Activated naive CD4-positive, alpha-beta T cell treated with anti-CD3 and anti-CD28 coated beads, Interleukin-2, amount 50 U/mL, for 24 hours (primary cell): ENCODE data around the gene C1orf53.

Experiments used
- H3K27ac Mint-ChIP-seq: one replicate; pipeline ENCODE4 v1.8.0; 2021; ENCODE audit warnings: mild to moderate bottlenecking, mixed read lengths
- H3K27me3 Mint-ChIP-seq: one replicate; pipeline ENCODE4 v1.8.0; 2021; ENCODE audit warnings: mixed read lengths
- H3K36me3 Mint-ChIP-seq: one replicate; pipeline ENCODE4 v1.8.0; 2021; ENCODE audit warnings: mixed read lengths
- H3K4me1 Mint-ChIP-seq: one replicate; pipeline ENCODE4 v1.8.0; 2021; ENCODE audit warnings: mixed read lengths
- H3K4me3 Mint-ChIP-seq: one replicate; pipeline ENCODE4 v1.8.0; 2021; ENCODE audit warnings: mild to moderate bottlenecking, mixed read lengths
- H3K9me3 Mint-ChIP-seq: one replicate; pipeline ENCODE4 v1.8.0; 2021; ENCODE audit warnings: mixed read lengths

The C1orf53 gene

DNA sequence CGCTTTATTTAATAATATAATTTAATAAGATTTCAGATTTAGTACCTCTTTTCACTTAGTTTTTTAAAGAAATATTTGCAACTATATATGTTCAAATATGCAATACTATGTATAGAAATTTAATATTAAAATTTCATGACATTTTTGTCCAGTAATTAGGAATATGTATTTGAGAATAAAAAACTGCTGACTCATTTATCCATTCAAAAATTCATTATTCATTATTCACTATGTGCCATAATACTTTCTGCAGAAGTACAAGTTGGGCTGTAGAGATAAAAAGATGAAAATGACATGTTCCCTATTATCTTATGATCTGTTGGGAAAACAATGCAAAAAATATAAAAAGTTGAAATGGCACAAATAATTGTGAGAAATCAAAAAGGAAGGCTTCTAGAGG, 3.4 kb upstream of the C1orf53 start:
- Mint-ChIP-seq H3K4me1 (peaks cover 11% of the 10 kb centered on the region), H3K4me3 (no peak overlapping the region), H3K36me3 (peaks cover 2% of the 10 kb centered on the region), H3K27me3 (peaks cover 29% of the 10 kb centered on the region), H3K27ac (no peak overlapping the region), H3K9me3 (no peaks in the 10 kb centered on the region)

DNA sequence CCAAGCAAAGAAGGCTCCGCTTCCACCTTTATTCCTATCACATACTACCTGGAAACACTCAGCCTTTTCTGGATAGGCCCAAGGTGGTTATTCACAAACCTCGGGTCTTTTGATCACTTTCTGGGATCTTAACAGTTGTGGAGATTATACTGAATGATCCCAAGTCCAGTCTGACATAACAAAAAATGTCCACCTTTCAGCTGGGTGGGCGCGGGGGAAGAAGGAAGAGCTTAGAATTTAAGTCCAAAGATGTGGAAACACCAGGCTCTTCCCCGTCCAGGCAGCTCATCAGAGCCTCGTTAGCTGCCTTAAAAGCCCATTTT, 338 bp upstream of the C1orf53 start:
- Mint-ChIP-seq H3K27me3 (peaks cover 43% of the 10 kb centered on the region), H3K36me3 (no peaks in the 10 kb centered on the region), H3K4me1 (peaks cover 11% of the 10 kb centered on the region)

DNA sequence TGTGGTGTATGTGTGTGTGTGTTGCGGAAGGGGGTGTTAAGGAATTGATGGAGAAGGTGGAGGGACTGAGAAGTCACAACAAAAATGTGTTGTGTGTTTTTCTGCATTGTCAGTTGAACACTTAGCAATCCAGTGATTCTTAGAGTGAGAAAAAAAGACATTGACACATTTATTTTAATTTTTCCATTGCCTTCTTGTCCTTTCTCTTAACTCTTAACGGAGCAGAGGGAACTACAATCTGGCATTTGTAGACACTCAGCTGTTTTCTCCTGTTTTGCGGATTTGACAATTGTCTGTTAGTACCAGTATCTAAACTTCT, 725 bp downstream of the C1orf53 start:
- peaks cover 13% of the 10 kb centered on the region for H3K4me1 Mint-ChIP-seq
- peak overlapping the region; percentile 93 for H3K4me3 Mint-ChIP-seq
- no peaks in the 10 kb centered on the region for H3K9me3 Mint-ChIP-seq
- H3K27me3 Mint-ChIP-seq: peaks cover 48% of the 10 kb centered on the region
- H3K27ac Mint-ChIP-seq: peak overlapping the region; percentile 76
- no peaks in the 10 kb centered on the region for H3K36me3 Mint-ChIP-seq

More for the DNA sequence above, 338 bp upstream of the C1orf53 start:
- Mint-ChIP-seq H3K4me3 (peak overlapping the region; percentile 93), H3K27ac (peak overlapping the region; percentile 89), H3K9me3 (no peaks in the 10 kb centered on the region)

DNA sequence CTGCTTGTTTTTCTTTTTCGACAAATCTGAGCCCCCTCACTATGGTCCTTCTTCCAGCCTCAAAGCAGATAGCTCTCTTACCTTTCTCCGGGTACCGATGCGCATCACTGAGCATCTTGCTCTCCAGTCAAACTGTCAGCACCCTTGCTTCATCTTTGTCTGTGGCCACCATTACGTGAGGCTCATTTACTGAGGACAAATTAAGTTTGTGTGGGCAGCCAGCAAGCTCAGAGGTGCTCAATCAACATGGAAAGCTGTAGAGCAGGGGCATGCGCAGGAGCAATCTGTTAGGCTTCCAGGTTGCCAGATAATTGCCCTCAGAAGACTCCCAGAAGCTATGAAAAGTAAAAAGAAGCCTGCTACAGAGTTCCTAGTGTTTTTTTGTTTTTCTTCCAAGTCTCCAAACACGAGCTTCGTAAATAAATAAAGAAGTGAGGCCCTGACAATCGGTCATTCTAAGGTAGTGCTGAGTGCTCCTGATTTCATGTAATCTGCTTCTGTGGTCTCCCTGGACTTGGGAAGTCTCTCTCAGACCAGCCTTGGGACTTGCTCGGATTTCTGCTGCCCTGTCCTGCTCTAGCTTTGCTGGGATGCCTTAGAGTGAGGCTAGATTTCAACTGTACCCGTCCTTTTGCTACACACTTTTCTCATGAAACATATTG, 1.8 kb downstream of the C1orf53 start:
- Mint-ChIP-seq H3K27me3 (peaks cover 60% of the 10 kb centered on the region), H3K4me3 (peak overlapping the region; percentile 93), H3K27ac (no peak overlapping the region), H3K9me3 (no peaks in the 10 kb centered on the region), H3K4me1 (peaks cover 24% of the 10 kb centered on the region), H3K36me3 (no peaks in the 10 kb centered on the region)

DNA sequence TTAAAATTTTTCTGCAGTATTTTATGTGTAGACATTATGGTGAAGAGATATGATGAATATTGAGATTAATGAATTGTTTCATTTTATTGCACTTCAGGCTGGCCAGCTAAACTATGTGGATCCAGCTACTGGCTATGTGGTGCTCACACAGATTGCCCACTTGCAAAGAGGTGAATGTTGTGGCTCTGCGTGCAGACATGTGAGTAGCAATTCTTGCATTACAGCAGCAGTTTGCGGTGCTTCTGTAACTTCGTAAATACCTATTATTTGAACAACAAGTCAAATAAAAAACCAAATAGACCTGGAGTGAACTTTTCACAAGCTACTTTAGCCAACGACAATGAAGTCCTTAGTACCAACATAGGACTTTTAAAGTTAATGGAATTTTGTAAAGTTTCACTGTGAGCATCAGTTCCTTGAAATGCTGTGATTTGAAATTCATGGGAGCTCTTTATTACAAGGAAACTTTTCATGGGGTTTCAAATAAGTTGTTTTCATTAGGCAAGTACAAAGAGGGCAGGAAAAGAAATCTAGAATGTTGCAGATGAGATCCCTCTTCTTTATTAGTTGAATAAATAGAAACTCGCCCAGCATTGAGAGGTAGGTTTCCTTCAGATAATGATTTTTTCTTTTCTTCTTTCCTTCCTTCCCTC, 3.4 kb downstream of the C1orf53 start:
- Mint-ChIP-seq H3K27ac (no peak overlapping the region), H3K4me3 (no peak overlapping the region), H3K36me3 (no peaks in the 10 kb centered on the region), H3K4me1 (peaks cover 39% of the 10 kb centered on the region), H3K27me3 (peaks cover 71% of the 10 kb centered on the region), H3K9me3 (no peaks in the 10 kb centered on the region)

DNA sequence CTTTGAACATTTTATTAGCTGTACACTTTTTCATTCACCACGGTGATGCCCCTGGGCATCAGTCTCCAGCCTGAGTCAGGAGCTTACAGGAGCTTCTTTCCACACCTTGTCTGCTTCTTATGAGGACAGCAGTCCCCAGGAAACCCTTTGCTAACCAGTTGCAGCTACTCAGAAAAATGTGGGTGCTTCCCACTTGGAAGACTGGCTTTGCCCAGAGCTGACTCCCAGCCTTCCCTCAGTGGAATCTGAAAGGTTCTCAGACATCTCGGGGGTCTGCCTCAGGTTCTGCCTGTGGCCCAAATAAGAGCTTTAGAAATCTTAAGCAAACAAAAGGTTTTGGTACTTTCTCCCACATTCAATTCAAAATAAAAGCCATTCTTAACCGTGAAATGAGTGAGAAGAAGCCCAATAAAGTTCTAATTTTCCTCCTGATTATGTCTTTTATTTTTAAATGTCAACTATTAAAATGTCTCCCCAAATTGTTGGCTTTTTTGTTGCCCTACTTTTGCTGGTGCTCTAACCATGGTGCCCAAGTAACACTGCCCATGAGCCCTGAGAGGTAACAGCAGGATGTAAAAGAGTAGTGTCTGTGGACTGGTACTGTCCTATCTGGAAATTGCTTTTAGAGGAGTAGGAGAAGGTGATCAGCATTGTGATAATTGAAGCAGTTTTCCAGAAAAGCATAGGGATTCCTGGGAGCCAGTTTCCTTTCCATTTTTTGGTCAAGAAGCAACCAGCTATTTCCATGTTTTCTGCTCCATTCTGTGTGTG, 5.6 kb downstream of the C1orf53 start:
- Mint-ChIP-seq H3K27ac (peak overlapping the region; percentile 36), H3K9me3 (no peaks in the 10 kb centered on the region), H3K4me3 (no peak overlapping the region), H3K36me3 (no peaks in the 10 kb centered on the region), H3K27me3 (peaks cover 82% of the 10 kb centered on the region), H3K4me1 (peaks cover 44% of the 10 kb centered on the region)

DNA sequence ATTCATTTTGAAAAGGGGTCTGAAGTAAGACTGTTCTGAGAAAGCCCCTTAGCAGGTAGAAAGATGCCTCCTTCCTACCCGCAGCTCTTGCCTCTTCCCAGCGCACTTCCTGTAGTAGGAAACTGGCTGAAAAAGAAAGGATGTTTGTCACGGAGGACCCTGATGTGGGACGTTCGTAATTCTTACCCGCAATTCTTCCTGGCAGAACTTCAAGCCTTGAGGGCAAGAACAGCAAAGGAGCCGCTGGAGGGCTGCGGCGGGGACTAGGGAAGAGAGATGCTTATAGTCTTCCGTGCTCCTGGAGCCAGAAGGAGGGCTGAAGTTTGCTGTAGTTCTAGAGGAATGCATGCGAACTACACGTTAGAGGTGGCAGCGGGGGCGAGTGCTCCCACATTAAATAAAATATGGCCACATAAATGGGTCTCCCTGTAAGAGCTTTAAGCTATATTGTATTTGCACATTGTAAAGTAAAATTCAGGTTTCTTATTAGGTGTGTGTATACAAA, 6.3 kb downstream of the C1orf53 start:
- Mint-ChIP-seq H3K4me3 (no peak overlapping the region), H3K27me3 (peaks cover 78% of the 10 kb centered on the region), H3K9me3 (no peaks in the 10 kb centered on the region), H3K36me3 (no peaks in the 10 kb centered on the region), H3K27ac (no peak overlapping the region), H3K4me1 (peaks cover 49% of the 10 kb centered on the region)

DNA sequence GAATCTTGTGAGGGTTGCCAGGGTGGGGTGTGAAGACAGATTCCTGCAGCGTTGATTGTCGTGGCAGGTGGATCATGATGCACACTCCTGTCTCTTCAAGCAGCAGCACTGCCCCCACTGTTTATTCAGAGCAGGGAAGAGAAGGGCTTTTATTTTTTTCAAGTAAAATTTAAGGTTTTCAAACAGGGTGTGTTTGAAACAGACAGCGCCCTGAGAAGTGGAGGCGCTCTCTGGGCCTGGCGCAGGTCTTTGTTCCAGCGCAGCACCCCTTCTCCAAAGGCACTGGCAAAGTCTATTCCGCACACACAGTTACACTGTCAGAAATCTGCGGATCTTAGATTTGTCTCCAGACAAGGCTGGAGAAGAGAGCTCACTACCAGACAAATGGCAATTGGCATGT, 7.0 kb downstream of the C1orf53 start:
- Mint-ChIP-seq H3K27me3 (peaks cover 78% of the 10 kb centered on the region), H3K4me3 (no peak overlapping the region)

DNA sequence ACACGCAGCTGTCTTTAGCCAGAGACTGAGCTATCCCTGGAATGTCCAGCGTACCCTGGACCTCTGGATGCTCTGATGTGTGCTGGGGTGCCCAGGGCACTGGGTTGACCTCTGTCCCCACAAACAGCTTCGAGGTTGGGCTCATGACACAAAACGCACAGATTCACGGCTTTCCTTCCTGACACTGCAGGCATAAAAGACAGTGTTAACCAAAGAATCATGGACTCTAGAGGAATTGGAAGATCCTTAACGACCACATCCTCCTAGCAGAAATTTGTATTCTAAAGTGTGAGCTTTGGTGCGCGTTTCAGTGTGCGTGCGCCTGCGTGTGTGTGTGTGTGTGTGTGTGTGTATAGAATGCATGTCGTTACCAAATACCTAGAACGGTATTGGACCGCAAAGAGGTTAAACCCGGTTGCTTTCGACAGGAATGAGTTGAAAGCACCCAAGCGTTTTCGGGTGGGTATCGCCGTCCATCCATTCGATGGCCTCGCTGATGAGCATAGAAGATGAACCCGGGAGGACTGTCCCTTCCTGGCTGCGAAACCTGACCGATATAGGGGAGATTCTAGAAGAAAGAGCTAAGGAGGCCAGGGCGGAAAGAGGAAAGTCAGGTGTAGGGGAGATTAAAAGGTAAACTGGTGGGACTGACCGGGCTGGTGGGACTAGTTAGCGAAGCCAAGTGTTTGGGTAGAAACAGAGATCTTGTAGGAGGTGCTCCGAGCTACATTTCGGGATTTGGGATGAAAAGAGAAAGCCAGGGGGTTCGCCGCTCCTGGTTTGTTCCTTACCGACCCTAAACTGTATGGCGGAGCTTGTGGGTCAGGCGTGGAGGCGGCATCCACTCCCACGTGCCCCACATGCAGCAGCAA, 7.9 kb downstream of the C1orf53 start:
- peaks cover 54% of the 10 kb centered on the region for H3K4me1 Mint-ChIP-seq
- H3K4me3 Mint-ChIP-seq: peak overlapping the region; percentile 69
- peaks cover 78% of the 10 kb centered on the region for H3K27me3 Mint-ChIP-seq
- no peaks in the 10 kb centered on the region for H3K9me3 Mint-ChIP-seq
- H3K27ac Mint-ChIP-seq: peak overlapping the region; percentile 12
- no peaks in the 10 kb centered on the region for H3K36me3 Mint-ChIP-seq

More for the DNA sequence above, 7.0 kb downstream of the C1orf53 start:
- Mint-ChIP-seq H3K9me3 (no peaks in the 10 kb centered on the region), H3K36me3 (no peaks in the 10 kb centered on the region), H3K27ac (no peak overlapping the region), H3K4me1 (peaks cover 53% of the 10 kb centered on the region)

DNA sequence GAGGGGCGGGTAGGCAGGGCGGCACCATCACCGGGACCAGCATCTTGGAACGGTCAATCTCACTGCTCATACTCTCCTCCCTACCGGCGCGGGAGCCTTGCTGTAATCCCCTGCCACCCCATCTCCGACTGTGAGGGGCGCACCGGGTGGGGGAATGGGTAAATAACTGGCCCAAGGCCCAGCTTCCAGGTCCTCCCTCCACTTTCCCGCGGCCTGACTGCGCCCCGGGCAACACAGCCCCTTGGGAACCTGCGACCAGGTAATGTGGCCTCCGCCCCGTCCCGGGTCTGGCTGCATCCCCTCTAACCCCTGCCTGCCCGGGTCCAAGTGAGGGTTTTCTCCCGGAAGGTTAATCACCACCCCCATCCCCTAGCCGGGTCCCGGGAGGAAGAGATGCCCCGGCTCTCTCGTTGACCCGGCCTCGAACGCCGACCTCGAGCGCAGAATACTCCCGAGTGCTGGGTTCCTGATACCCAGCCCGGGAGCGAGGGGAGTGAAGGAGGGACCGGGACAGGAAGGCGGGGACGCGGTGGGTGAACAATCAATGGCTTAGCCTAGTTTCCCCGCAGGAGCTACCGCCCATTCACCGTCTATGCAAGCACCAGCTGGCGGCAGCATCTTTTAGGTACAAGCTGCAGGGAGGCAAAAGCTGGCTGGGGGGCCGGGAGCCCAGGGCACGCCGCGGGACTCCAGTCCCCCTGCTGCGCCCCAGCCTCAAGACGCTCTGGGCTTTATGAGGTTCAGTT, 8.9 kb downstream of the C1orf53 start:
- no peak overlapping the region for H3K27ac Mint-ChIP-seq
- H3K27me3 Mint-ChIP-seq: peaks cover 76% of the 10 kb centered on the region
- H3K36me3 Mint-ChIP-seq: no peaks in the 10 kb centered on the region
- peaks cover 64% of the 10 kb centered on the region for H3K4me1 Mint-ChIP-seq
- H3K9me3 Mint-ChIP-seq: no peaks in the 10 kb centered on the region
- H3K4me3 Mint-ChIP-seq: peak overlapping the region; percentile 83

DNA sequence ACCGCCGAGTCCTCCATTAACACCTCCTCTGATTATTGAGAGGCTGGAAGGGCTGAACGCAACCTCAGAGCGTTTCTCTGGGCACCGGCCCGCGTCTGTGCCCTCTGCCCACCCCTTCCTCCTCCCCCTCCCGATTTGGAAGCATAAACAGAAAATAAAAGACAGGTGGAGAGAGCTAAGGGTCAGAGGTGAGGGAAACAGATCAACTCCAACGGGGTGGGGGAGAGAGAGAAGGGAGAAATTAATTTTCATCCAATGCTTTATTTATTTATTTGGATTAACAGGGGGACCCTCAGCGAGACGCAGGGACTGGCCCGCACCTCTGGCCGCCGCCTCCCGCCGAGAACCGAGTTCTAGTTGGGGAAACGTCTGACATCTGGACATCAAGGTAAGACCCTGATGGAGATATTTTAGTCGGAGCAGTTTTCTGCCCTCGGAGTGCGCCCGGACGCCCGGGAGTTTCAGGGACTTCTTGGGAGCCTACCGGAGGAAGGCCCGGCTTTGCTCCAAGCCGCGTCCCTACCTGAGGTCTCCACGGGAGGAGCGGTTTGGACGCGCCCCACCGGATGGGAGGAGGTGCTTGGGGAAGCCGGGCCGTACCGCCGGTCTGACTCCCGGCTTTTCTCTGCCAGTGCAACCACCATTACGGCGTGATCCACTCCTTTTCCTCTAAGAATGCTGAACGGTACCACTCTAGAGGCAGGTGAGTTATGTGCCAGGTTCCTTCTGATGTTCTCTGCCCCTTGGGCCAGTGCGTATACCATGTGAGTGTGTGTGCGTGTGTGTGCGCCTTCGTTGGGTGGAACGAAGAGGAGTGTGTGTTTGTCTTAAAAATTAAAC, 9.6 kb downstream of the C1orf53 start:
- Mint-ChIP-seq H3K27me3 (peaks cover 78% of the 10 kb centered on the region), H3K36me3 (no peaks in the 10 kb centered on the region)

DNA sequence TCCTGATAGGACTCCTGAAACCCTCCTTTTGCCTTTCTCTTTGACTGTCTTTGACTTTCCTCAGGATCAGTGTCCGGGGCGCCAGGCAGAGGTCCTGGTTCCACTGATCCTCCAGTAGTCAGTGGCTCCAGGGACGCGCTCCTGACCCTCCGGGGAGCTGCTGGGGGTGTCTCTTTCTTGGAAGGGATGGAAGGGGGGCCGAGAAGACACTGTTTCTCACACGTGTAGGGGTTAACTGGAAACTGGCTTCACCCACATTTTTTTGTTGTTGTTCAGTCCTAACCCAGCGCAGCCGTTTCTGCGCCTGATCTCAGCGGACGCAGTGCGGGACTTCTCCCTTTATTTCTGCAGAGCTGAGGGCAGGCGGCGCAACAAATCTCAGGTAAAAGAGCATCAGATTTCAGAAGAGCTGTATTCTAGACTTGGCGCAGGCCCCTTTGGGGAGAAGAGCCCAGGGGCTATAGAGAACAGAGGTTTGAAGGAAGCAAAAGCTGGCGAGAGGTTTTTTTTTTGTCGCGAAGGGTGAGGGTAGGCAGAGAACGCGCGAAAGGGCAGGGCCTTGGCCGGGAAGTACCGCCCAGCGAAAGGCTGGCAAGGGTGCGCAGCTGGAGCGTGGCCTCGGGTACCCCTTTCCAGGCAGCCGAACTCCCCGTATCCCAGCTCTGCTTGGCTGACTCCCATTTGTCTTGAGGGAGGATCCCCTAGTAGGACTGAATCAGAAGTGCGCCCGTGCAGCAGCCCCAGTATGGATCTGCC, 10.5 kb downstream of the C1orf53 start:
- Mint-ChIP-seq H3K36me3 (peaks cover 2% of the 10 kb centered on the region), H3K27me3 (peaks cover 77% of the 10 kb centered on the region), H3K27ac (peak overlapping the region; percentile 59), H3K9me3 (no peaks in the 10 kb centered on the region), H3K4me3 (peak overlapping the region; percentile 83), H3K4me1 (peaks cover 80% of the 10 kb centered on the region)

More for the DNA sequence above, 9.6 kb downstream of the C1orf53 start:
- Mint-ChIP-seq H3K9me3 (no peaks in the 10 kb centered on the region), H3K4me1 (peaks cover 72% of the 10 kb centered on the region), H3K4me3 (peak overlapping the region; percentile 83), H3K27ac (peak overlapping the region; percentile 59)

DNA sequence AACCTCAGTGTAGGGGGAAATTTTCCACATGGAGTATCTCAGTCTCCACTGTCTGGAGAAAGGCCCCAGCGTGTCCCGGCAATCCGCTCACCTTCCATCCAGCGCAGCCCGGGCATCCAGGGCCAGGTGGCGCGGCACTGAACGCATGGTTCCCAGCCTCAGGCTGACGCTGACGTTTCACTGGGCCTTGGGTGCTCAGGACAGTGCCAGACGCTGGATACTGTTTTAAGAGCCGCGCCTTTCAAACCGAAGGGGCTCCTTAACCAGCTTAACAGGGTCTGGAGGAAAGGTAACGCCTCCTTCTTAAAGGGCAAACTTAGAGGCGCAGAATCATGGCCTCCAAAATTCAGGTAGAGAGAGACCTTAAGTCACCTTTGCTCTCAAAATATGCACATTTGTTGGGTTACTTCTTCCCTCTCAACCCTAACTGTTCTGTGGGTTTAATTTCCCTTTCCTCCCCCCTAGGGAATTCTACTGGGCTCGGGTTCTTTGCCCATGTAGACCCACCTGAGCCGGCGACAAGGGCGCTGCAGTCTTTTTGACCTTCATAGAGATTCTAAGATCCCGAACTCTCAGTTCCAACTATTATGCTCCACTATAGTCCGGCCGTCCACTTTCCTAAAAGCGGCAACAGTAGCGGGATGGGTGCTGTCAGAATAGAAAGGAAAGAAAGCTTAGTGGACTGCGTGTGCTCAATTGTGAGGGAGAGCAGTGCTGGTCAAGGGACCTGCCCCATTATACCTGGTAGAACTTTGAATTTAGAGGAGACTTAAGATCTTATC, 11.3 kb downstream of the C1orf53 start:
- Mint-ChIP-seq H3K27me3 (peaks cover 76% of the 10 kb centered on the region), H3K27ac (no peak overlapping the region), H3K9me3 (no peaks in the 10 kb centered on the region), H3K36me3 (peaks cover 2% of the 10 kb centered on the region), H3K4me1 (peaks cover 81% of the 10 kb centered on the region), H3K4me3 (peak overlapping the region; percentile 27)
